GM10266 (cell line): ENCODE measurements around the gene R3HCC1L.

Experiments
- DNase-seq: peaks from one replicate; pipeline ENCODE4 v3.0.0; 2012; ENCODE audit errors: extremely low spot score
- TF ChIP-seq, protein P1 (sequence below): IDR thresholded peaks from 2 replicates; pipeline ENCODE4 v1.5.1; 2012; ENCODE audit warnings: mild to moderate bottlenecking, low read depth; ENCODE audit not compliant: control insufficient read depth, insufficient read depth; ENCODE audit errors: missing control alignments

The R3HCC1L gene

DNA sequence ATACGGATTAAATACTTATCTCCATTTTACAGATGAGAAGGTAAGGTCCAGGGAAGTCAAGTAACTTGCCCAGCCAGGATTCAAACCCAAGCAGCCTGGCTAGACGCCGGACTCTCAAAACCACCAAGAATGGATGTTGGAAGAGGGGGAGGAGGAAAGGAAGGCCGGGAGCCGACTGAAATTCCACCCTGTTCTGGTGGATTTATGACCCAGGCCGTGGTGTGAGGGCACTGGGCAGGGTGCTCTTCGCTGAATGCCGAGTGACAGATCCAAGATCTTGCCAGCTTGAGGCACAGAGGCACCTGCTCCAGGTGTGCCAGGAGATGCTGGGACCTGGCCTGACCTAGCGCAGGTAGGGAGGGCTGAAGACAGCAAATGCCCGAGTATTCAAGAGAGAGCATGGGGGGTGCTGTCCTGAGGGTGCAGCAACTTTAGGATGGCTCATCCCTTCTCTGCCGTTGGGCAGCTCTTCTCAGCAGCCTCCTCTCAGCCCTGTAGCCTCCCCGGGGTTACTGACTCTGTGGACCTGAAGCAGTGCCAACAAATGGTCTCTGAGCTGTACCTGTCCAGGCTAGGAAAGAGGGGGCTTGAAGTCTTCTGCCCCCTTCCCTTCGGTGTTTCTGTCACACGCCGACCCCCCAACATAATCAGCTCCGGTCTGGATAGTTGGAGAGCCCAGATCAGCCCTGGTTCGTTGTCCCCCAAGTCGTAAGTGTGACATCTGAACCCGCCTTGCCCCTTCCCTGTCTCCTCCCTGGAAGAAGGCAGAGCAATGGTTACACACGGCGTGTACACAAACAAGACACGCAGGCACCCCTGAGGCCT lies 132.8 kb downstream of the R3HCC1L start:
- DNase-seq = no peak
- TF ChIP-seq, protein P1, sequence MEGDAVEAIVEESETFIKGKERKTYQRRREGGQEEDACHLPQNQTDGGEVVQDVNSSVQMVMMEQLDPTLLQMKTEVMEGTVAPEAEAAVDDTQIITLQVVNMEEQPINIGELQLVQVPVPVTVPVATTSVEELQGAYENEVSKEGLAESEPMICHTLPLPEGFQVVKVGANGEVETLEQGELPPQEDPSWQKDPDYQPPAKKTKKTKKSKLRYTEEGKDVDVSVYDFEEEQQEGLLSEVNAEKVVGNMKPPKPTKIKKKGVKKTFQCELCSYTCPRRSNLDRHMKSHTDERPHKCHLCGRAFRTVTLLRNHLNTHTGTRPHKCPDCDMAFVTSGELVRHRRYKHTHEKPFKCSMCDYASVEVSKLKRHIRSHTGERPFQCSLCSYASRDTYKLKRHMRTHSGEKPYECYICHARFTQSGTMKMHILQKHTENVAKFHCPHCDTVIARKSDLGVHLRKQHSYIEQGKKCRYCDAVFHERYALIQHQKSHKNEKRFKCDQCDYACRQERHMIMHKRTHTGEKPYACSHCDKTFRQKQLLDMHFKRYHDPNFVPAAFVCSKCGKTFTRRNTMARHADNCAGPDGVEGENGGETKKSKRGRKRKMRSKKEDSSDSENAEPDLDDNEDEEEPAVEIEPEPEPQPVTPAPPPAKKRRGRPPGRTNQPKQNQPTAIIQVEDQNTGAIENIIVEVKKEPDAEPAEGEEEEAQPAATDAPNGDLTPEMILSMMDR = no peak

DNA sequence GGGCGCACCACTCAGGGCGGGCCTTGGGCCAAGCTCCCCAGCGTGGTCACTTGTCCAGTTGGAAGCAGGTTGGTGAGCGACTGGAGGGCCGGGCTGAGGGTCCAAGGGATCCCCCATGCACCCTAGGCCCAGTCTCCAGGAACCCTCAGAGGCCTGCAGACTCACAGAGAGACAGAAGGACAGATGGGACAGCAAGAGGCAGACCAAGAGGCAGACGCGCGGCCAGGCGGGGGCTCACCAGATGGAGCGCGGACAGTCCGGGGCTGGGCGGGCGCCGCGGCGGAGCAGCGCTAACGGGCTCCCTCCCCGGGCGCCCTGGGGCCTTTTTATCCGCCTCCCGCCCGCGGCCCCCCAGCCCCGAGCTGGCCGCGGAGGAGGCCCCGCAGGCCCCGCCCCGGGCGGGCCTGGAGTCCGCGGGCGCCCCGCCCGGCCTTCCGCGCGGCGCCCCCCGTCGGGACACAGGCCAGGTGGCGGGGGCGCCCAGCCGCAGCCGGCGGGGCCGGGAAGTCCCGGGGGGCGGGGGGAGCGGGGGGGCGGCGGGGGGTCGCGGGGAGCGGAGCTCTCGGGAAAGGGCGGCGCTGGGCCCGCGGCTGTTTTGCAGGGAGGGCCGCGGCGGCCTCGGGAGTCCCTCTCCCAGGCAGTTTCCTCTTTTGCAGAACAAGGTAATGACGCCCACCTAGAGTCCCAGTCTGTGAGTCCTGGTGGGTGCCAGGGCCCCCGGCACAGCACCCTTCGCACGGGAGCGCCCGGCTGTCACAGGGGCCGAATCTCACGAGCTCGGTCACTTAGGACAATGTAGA lies 133.6 kb downstream of the R3HCC1L start, which contains the start of gene LOXL4:
Gene LOXL4, minus strand, starts transcription at position 301 of the 800 bp plus-strand sequence. CDS start 5,175 bp downstream, outside the sequence.
- peak; percentile 70 for DNase-seq
- TF ChIP-seq, protein P1 = no peak

DNA sequence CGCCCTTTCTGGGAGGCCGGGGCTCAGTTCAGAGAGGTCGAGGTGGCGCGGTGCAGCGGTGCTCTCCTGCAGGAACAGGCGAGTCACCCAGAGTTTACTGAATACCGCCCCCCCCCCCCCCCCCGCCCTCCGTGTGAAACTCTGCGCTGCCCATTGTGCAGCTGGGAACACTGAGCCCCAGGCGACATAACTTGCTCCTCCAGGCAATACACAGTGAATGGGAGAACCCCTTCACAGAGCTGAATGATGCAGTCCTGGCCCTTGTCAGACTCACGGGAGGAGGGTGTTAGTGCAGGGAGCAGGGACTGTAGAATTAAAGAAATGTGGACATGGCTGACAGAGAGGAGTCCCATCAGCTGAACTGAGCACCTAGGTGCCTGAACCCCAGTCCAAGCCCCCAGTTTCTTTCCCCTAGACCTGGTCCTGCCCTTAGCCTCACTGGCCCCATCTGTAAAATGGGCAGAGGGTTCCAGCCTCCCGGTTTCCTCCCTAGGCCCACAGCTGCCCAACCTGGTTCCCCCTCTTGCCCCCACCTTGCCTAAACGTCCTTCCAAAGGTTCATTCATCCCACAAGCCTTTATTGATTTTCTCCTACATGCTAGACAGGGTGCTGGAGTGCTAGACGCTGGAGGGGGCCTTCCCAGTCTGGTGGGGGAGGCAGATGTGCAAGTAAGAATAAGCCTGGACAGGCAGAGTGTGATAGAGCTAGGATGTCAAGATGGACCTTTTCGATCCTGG lies 134.4 kb downstream of the R3HCC1L start:
- peak; percentile 60 for DNase-seq
- TF ChIP-seq, protein P1 = no peak

DNA sequence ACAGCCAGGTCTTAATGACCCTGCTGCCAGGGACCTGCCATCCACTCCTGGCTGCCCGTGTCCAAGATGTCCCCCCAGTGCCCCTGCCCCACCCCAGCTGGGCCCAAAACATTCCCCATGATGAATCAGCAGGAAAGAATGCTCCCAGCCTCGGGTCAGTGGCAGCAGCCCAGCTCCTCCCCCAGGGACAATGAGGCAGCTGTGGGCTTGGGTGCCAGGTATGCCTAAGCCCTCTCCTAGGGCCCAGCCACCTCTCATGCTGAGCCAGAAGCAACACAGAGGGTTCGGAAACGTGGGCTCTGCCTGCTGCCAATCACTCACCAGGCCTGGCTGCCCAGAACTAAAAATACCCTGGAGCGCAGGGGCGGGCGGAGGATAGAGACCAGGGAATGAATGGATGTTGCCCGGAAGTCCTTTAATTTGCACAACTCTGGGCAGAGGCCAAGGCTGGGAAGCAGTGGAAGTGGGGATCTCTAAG lies 135.0 kb downstream of the R3HCC1L start:
- no peak for DNase-seq
- TF ChIP-seq, protein P1 = no peak

DNA sequence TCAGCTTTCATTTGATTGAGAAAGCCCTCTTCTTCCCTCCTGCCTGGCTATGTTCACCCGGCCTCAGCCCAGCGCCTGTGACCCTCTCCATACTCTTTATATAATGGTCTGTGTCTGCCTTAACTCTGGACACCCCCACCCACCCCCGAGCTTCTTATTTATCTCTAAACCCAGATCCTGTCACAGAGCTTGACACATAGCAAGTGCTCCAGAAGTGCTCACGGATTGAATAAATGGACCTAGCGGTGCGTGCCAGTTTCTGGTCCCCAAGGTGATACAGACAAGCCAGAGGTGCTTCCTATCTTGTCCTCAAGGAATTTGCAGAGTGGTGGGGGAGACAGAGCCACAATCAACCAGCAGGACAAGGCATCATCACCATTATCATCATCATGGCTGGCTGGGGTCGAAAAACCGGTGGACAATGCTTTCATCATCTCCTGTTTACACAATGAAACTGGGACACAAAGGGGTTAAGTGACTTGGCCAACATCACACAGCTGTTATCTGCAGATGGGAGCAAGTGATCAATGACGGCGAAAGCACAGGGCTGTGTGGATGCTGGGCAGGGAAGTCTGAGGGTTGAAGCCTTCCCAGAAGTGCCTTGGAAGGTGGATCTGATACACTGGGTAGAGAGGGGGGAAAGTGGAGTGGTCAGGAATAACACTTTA lies 135.8 kb downstream of the R3HCC1L start:
- TF ChIP-seq, protein P1 = no peak
- DNase-seq = no peak

DNA sequence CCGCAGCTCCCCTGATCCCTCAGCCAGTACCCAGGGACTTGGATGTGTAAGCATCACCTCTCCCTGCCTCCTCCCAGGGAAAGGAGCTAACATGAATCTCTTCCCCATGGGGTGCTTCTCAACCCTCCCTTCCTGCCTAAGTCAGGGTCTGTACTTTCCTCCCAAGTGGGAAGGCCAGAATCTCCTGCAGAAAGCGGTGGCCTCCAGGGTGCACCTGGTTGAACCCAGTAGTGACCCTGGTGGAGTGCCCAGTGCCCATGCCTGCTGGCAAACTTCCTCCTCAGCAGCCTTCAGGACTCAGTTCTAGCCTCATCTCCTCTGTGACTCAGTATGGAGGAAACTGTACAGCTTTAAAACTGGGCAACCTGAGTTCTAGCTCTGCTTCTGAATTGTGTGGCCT lies 136.3 kb downstream of the R3HCC1L start:
- TF ChIP-seq, protein P1 = no peak
- DNase-seq = no peak
